CD4-positive, CD25-positive, alpha-beta regulatory T cell (primary cell): ENCODE data around the gene CSF1. TPM values are rescaled to one million over a fixed set of nuclear protein-coding genes. Genes with fewer than 3 reads are reported as not detected.

Experiments used
- ATAC-seq, 2 donors: fragments of 150-1000 bp; cut with Tn5 transposase; one replicate each; pipeline ENCODE4 v1.10.0; 2021; ENCODE audit warnings: low read depth in 2 of 2, moderate number of reproducible peaks in 2 of 2, moderate library complexity in 1 of 2
- DNase-seq, 3 donors: peaks; one replicate each; pipeline versions ENCODE4 v3.0.0 to v3.0.0-alpha.2; 2012 to 2022; ENCODE audit warnings: mixed read lengths in 1 of 3
- H3K27ac ChIP-seq: one replicate; pipeline ENCODE4 v1.7.0; 2013; ENCODE audit warnings: mild to moderate bottlenecking, low read length; ENCODE audit not compliant: insufficient read depth, poor library complexity, severe bottlenecking
- H3K27me3 ChIP-seq: one replicate; pipeline ENCODE4 v1.7.0; 2013; ENCODE audit warnings: low read length; ENCODE audit not compliant: control insufficient read depth, insufficient read depth
- H3K36me3 ChIP-seq: one replicate; pipeline ENCODE4 v1.7.0; 2013; ENCODE audit warnings: mild to moderate bottlenecking, low read length, moderate library complexity; ENCODE audit not compliant: control insufficient read depth, insufficient read depth
- H3K4me1 ChIP-seq: 2 replicates; pipeline ENCODE4 v1.7.0; 2013; ENCODE audit warnings: mild to moderate bottlenecking, low read length; ENCODE audit not compliant: insufficient read depth, control insufficient read depth, poor library complexity, severe bottlenecking
- H3K4me3 ChIP-seq: one replicate; pipeline ENCODE4 v1.7.0; 2013; ENCODE audit warnings: low read depth, mild to moderate bottlenecking, low read length, moderate library complexity
- H3K9me3 ChIP-seq, 2 experiments: 1 replicate in 1 of 2; 2 replicates in 1 of 2; pipeline ENCODE4 v1.7.0; 2013; ENCODE audit warnings: low read length in 2 of 2, mild to moderate bottlenecking in 1 of 2, moderate library complexity in 1 of 2; ENCODE audit not compliant: control insufficient read depth in 2 of 2
- H3K27ac Mint-ChIP-seq, 3 donors: one replicate each; pipeline ENCODE4 v1.8.0; 2020 to 2022; ENCODE audit warnings: mild to moderate bottlenecking in 3 of 3, mixed read lengths in 3 of 3, moderate library complexity in 2 of 3
- H3K27me3 Mint-ChIP-seq: one replicate; pipeline ENCODE4 v1.8.0; 2022; ENCODE audit warnings: mild to moderate bottlenecking, mixed read lengths
- H3K36me3 Mint-ChIP-seq: one replicate; pipeline ENCODE4 v1.8.0; 2020; ENCODE audit warnings: mixed read lengths
- H3K4me1 Mint-ChIP-seq, 4 donors: one replicate each; pipeline ENCODE4 v1.8.0; 2020 to 2022; ENCODE audit warnings: mixed read lengths in 4 of 4, mild to moderate bottlenecking in 1 of 4
- H3K4me3 Mint-ChIP-seq, 4 donors: one replicate each; pipeline ENCODE4 v1.8.0; 2020 to 2022; ENCODE audit warnings: mild to moderate bottlenecking in 4 of 4, mixed read lengths in 4 of 4, moderate library complexity in 3 of 4
- H3K9me3 Mint-ChIP-seq, 7 donors: one replicate each; pipeline ENCODE4 v1.8.0; 2020 to 2022; ENCODE audit warnings: mixed read lengths in 7 of 7, mild to moderate bottlenecking in 3 of 7, moderate library complexity in 2 of 7
- polyA plus RNA-seq, 4 donors: library from polyadenylated mRNA; unstranded; fragments of 300-500 nt; fragmentation: Illumina TruSeq; gene quantifications; one replicate each; pipeline ENCODE4 v1.2.3, GENCODE V29; 2021
- total RNA-seq: library from RNA; stranded (reverse); gene quantifications from one replicate; pipeline ENCODE4 v1.2.3, GENCODE V29; 2022

CSF1 gene
- total and polyA plus RNA-seq, 5 donors from 2014 or later = 12.2 to 28.4 (median 16.5) TPM

GRCh38 chr1:109954041-109954512, 43.4 kb downstream of the CSF1 start:
- H3K4me1 ChIP-seq = no peaks in the 10 kb centered on the region
- Mint-ChIP-seq H3K4me1 (peaks cover 0 to 2% (median 0%) of the 10 kb centered on the region in 4 donors), H3K4me3 (no peak overlapping the region), H3K27ac (no peak overlapping the region), H3K27me3 (no peaks in the 10 kb centered on the region), H3K36me3 (no peaks in the 10 kb centered on the region), H3K9me3 (peaks cover 0 to 2% (median 0%) of the 10 kb centered on the region in 7 donors)
- no peak for DNase-seq
- ATAC-seq = no peak
- H3K27ac ChIP-seq = no peak overlapping the region
- no peaks in the 10 kb centered on the region for H3K9me3 ChIP-seq
- no peak overlapping the region for H3K4me3 ChIP-seq
- no peaks in the 10 kb centered on the region for H3K27me3 ChIP-seq
- H3K36me3 ChIP-seq = no peaks in the 10 kb centered on the region

GRCh38 chr1:109959632-109959973, 49.0 kb downstream of the CSF1 start:
- no peaks in the 10 kb centered on the region for H3K4me1 Mint-ChIP-seq
- Histone ChIP-seq H3K9me3 (no peaks in the 10 kb centered on the region), H3K4me1 (no peaks in the 10 kb centered on the region), H3K4me3 (no peak overlapping the region), H3K36me3 (no peaks in the 10 kb centered on the region), H3K27ac (no peak overlapping the region), H3K27me3 (peaks cover 2% of the 10 kb centered on the region)
- DNase-seq (no peak), ATAC-seq (no peak)
- H3K4me3 Mint-ChIP-seq = no peak overlapping the region
- peaks cover 5% of the 10 kb centered on the region for H3K27me3 Mint-ChIP-seq
- H3K9me3 Mint-ChIP-seq = no peaks in the 10 kb centered on the region
- no peak overlapping the region for H3K27ac Mint-ChIP-seq
- no peaks in the 10 kb centered on the region for H3K36me3 Mint-ChIP-seq

- Mint-ChIP-seq H3K9me3 (peaks cover 0 to 3% (median 0%) of the 10 kb centered on the region in 7 donors), H3K4me3 (no peak overlapping the region), H3K4me1 (no peaks in the 10 kb centered on the region), H3K27ac (no peak overlapping the region), H3K36me3 (no peaks in the 10 kb centered on the region), H3K27me3 (peaks cover 7% of the 10 kb centered on the region)
- ATAC-seq (no peak), DNase-seq (no peak)
- peaks cover 2% of the 10 kb centered on the region for H3K27me3 ChIP-seq
- H3K27ac ChIP-seq = no peak overlapping the region
- H3K4me1 ChIP-seq = no peaks in the 10 kb centered on the region
- no peaks in the 10 kb centered on the region for H3K36me3 ChIP-seq
- no peaks in the 10 kb centered on the region for H3K9me3 ChIP-seq
- no peak overlapping the region for H3K4me3 ChIP-seq
These were observed 49.5 kb downstream of the CSF1 start for GRCh38 chr1:109959974-109960744.

GRCh38 chr1:109960745-109961094, 50.1 kb downstream of the CSF1 start:
- Histone ChIP-seq H3K36me3 (no peaks in the 10 kb centered on the region), H3K4me3 (no peak overlapping the region), H3K9me3 (no peaks in the 10 kb centered on the region), H3K27me3 (peaks cover 2% of the 10 kb centered on the region), H3K4me1 (no peaks in the 10 kb centered on the region), H3K27ac (no peak overlapping the region)
- no peak overlapping the region for H3K27ac Mint-ChIP-seq
- H3K4me3 Mint-ChIP-seq = no peak overlapping the region
- DNase-seq (no peak), ATAC-seq (no peak)
- no peaks in the 10 kb centered on the region for H3K36me3 Mint-ChIP-seq
- H3K4me1 Mint-ChIP-seq = no peaks in the 10 kb centered on the region
- H3K27me3 Mint-ChIP-seq = peaks cover 13% of the 10 kb centered on the region
- H3K9me3 Mint-ChIP-seq = peaks cover 0 to 7% (median 0%) of the 10 kb centered on the region in 7 donors

GRCh38 chr1:109963864-109964263, 53.2 kb downstream of the CSF1 start:
- Mint-ChIP-seq H3K4me1 (no peaks in the 10 kb centered on the region), H3K9me3 (peaks cover 0 to 7% (median 0%) of the 10 kb centered on the region in 7 donors), H3K4me3 (no peak overlapping the region), H3K27ac (no peak overlapping the region), H3K27me3 (peaks cover 30% of the 10 kb centered on the region), H3K36me3 (no peaks in the 10 kb centered on the region)
- H3K27me3 ChIP-seq = peaks cover 2% of the 10 kb centered on the region
- no peaks in the 10 kb centered on the region for H3K9me3 ChIP-seq
- H3K36me3 ChIP-seq = no peaks in the 10 kb centered on the region
- ATAC-seq = no peak
- H3K4me3 ChIP-seq = no peak overlapping the region
- no peak overlapping the region for H3K27ac ChIP-seq
- H3K4me1 ChIP-seq = no peaks in the 10 kb centered on the region
- DNase-seq = no peak

GRCh38 chr1:109969146-109969829, 58.6 kb downstream of the CSF1 start:
- no peak for ATAC-seq
- Histone ChIP-seq H3K27ac (no peak overlapping the region), H3K9me3 (no peaks in the 10 kb centered on the region), H3K4me1 (no peaks in the 10 kb centered on the region), H3K27me3 (peaks cover 5% of the 10 kb centered on the region), H3K36me3 (no peaks in the 10 kb centered on the region), H3K4me3 (no peak overlapping the region)
- H3K27ac Mint-ChIP-seq = no peak overlapping the region
- H3K36me3 Mint-ChIP-seq = no peaks in the 10 kb centered on the region
- peaks cover 0 to 8% (median 0%) of the 10 kb centered on the region in 4 donors for H3K4me1 Mint-ChIP-seq
- H3K27me3 Mint-ChIP-seq = peaks cover 56% of the 10 kb centered on the region
- H3K4me3 Mint-ChIP-seq = no peak overlapping the region
- no peak for DNase-seq
- H3K9me3 Mint-ChIP-seq = peaks cover 0 to 7% (median 0%) of the 10 kb centered on the region in 7 donors

- Histone ChIP-seq H3K36me3 (no peaks in the 10 kb centered on the region), H3K4me3 (no peak overlapping the region), H3K27me3 (peaks cover 5% of the 10 kb centered on the region), H3K4me1 (no peaks in the 10 kb centered on the region), H3K27ac (no peak overlapping the region), H3K9me3 (no peaks in the 10 kb centered on the region)
- peaks cover 0 to 8% (median 0%) of the 10 kb centered on the region in 4 donors for H3K4me1 Mint-ChIP-seq
- no peaks in the 10 kb centered on the region for H3K36me3 Mint-ChIP-seq
- DNase-seq (no peak), ATAC-seq (no peak)
- no peak overlapping the region for H3K4me3 Mint-ChIP-seq
- peaks cover 56% of the 10 kb centered on the region for H3K27me3 Mint-ChIP-seq
- peak overlapping the region in 1 of 3 donors; percentile 2 for H3K27ac Mint-ChIP-seq
- H3K9me3 Mint-ChIP-seq = peaks cover 0 to 7% (median 0%) of the 10 kb centered on the region in 7 donors
These were observed 59.3 kb downstream of the CSF1 start for GRCh38 chr1:109969907-109970306.
